HG03469 (cell line): Measurements from ENCODE around the gene RAPGEF1.

ENCODE experiments used
- ATAC-seq: cut with Tn5 transposase; IDR thresholded peaks from one replicate; pipeline ENCODE4 v1.9.1; 2021; ENCODE audit warnings: mild to moderate bottlenecking, moderate library complexity, moderate number of reproducible peaks; ENCODE audit not compliant: unreplicated experiment

RAPGEF1 gene

GRCh38 chr9:131590907-131591844 is 148.7 kb downstream of the RAPGEF1 start:
- ATAC-seq: no peak

GRCh38 chr9:131590449-131590848 is 149.4 kb downstream of the RAPGEF1 start:
- no peak for ATAC-seq

- no peak for ATAC-seq
Observed at GRCh38 chr9:131589993-131590392, 149.9 kb downstream of the RAPGEF1 start.

- ATAC-seq: no peak
Observed at GRCh38 chr9:131589124-131589711, 150.7 kb downstream of the RAPGEF1 start.

- ATAC-seq: no peak
Observed at GRCh38 chr9:131588396-131588795, 151.5 kb downstream of the RAPGEF1 start.

- ATAC-seq: no peak
Observed at GRCh38 chr9:131587906-131588305, 152.0 kb downstream of the RAPGEF1 start.

GRCh38 chr9:131587331-131587730 is 152.5 kb downstream of the RAPGEF1 start:
- no peak for ATAC-seq

GRCh38 chr9:131585375-131585774 is 154.5 kb downstream of the RAPGEF1 start:
- ATAC-seq: no peak

- ATAC-seq: no peak
Observed at GRCh38 chr9:131584858-131585257, 155.0 kb downstream of the RAPGEF1 start.

GRCh38 chr9:131583836-131584555 is 155.9 kb downstream of the RAPGEF1 start:
- ATAC-seq: no peak

- ATAC-seq: no peak
Observed at GRCh38 chr9:131583337-131583645, 156.6 kb downstream of the RAPGEF1 start.

- no peak for ATAC-seq
Observed at GRCh38 chr9:131582466-131583336, 157.2 kb downstream of the RAPGEF1 start.

GRCh38 chr9:131582056-131582455 is 157.8 kb downstream of the RAPGEF1 start:
- no peak for ATAC-seq

- no peak for ATAC-seq
Observed at GRCh38 chr9:131580358-131580757, 159.5 kb downstream of the RAPGEF1 start.

GRCh38 chr9:131579789-131580211 is 160.1 kb downstream of the RAPGEF1 start:
- no peak for ATAC-seq

- no peak for ATAC-seq
Observed at GRCh38 chr9:131578731-131579504, 161.0 kb downstream of the RAPGEF1 start.

GRCh38 chr9:131578021-131578420 is 161.9 kb downstream of the RAPGEF1 start:
- ATAC-seq: no peak

- ATAC-seq: no peak
Observed at GRCh38 chr9:131577005-131578000, 162.6 kb downstream of the RAPGEF1 start.
